ENCODE measurements around the gene RNF187. TPM values are rescaled to one million over a fixed set of nuclear protein-coding genes. Genes with fewer than 3 reads are reported as not detected.

Gene RNF187
- polyA plus RNA-seq, 1 experiment, result 106 TPM

DNA sequence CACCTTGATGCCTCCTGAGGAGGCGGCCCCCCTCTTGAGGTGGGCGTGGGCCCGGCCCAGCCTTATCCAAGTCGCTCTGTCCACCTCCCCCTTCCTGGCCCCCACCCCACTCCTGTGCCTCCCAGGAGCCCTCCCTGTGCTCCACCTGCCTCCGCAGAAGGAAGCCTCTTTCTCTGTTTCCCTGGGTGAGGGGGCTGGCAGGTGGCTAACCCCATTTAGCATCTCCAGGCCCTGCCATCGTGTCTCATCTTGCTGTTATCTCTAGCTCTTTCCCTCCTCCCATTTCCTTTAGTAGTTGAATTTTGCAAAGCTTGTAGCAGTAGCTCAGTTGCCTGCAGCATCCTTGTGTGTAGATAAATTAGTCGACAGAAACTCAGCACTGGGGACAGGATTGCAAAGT, 7.2 kb downstream of the RNF187 start:
- TF ChIP-seq, protein P1, sequence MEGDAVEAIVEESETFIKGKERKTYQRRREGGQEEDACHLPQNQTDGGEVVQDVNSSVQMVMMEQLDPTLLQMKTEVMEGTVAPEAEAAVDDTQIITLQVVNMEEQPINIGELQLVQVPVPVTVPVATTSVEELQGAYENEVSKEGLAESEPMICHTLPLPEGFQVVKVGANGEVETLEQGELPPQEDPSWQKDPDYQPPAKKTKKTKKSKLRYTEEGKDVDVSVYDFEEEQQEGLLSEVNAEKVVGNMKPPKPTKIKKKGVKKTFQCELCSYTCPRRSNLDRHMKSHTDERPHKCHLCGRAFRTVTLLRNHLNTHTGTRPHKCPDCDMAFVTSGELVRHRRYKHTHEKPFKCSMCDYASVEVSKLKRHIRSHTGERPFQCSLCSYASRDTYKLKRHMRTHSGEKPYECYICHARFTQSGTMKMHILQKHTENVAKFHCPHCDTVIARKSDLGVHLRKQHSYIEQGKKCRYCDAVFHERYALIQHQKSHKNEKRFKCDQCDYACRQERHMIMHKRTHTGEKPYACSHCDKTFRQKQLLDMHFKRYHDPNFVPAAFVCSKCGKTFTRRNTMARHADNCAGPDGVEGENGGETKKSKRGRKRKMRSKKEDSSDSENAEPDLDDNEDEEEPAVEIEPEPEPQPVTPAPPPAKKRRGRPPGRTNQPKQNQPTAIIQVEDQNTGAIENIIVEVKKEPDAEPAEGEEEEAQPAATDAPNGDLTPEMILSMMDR (IDR thresholded peaks at IDR 0.05; ENCODE audit: insufficient read depth, low read depth, low read length), result no peak
- ChIA-PET CTCF (no interaction called here), POLR2A (no interaction called here)
- no peak overlapping the region for H3K4me3 ChIP-seq (ENCODE audit: low read depth, low read length)
- no peak for DNase-seq (ENCODE audit: low read depth)
- H3K27me3 ChIP-seq (ENCODE audit: control insufficient read depth, insufficient read depth, low read length), result no peaks in the 10 kb centered on the region
- peaks cover 36% of the 10 kb centered on the region for H3K36me3 ChIP-seq (ENCODE audit: control insufficient read depth, insufficient read depth, low read length)

GRCh38 chr1:228494970-228495853, 8.0 kb downstream of the RNF187 start:
- TF ChIP-seq, protein P1 (IDR thresholded peaks at IDR 0.05; ENCODE audit: insufficient read depth, low read depth, low read length), result no peak
- Histone ChIP-seq H3K4me3 (ENCODE audit: low read depth, low read length) (no peak overlapping the region), H3K36me3 (ENCODE audit: control insufficient read depth, insufficient read depth, low read length) (peaks cover 29% of the 10 kb centered on the region), H3K27me3 (ENCODE audit: control insufficient read depth, insufficient read depth, low read length) (no peaks in the 10 kb centered on the region)
- no peak for DNase-seq (ENCODE audit: low read depth)
- ChIA-PET CTCF (no interaction called here), POLR2A (no interaction called here)

GRCh38 chr1:228496084-228496483, 8.9 kb downstream of the RNF187 start:
- no peak for DNase-seq (ENCODE audit: low read depth)
- Histone ChIP-seq H3K27me3 (ENCODE audit: control insufficient read depth, insufficient read depth, low read length) (no peaks in the 10 kb centered on the region), H3K4me3 (ENCODE audit: low read depth, low read length) (no peak overlapping the region), H3K36me3 (ENCODE audit: control insufficient read depth, insufficient read depth, low read length) (peaks cover 25% of the 10 kb centered on the region)
- TF ChIP-seq, protein P1 (IDR thresholded peaks at IDR 0.05; ENCODE audit: insufficient read depth, low read depth, low read length), result no peak
- POLR2A ChIA-PET, result no interaction called here
- CTCF ChIA-PET, result no interaction called here

GRCh38 chr1:228496494-228496893, 9.3 kb downstream of the RNF187 start:
- Histone ChIP-seq H3K36me3 (ENCODE audit: control insufficient read depth, insufficient read depth, low read length) (peaks cover 25% of the 10 kb centered on the region), H3K27me3 (ENCODE audit: control insufficient read depth, insufficient read depth, low read length) (no peaks in the 10 kb centered on the region), H3K4me3 (ENCODE audit: low read depth, low read length) (no peak overlapping the region)
- ChIA-PET POLR2A (no interaction called here), CTCF (no interaction called here)
- TF ChIP-seq, protein P1 (IDR thresholded peaks at IDR 0.05; ENCODE audit: insufficient read depth, low read depth, low read length), result no peak
- DNase-seq (ENCODE audit: low read depth), result no peak

GRCh38 chr1:228497206-228497605, 10.0 kb downstream of the RNF187 start:
- DNase-seq (ENCODE audit: low read depth), result no peak
- Histone ChIP-seq H3K27me3 (ENCODE audit: control insufficient read depth, insufficient read depth, low read length) (no peaks in the 10 kb centered on the region), H3K4me3 (ENCODE audit: low read depth, low read length) (no peak overlapping the region), H3K36me3 (ENCODE audit: control insufficient read depth, insufficient read depth, low read length) (peaks cover 25% of the 10 kb centered on the region)
- ChIA-PET POLR2A (no interaction called here), CTCF (no interaction called here)
- TF ChIP-seq, protein P1 (IDR thresholded peaks at IDR 0.05; ENCODE audit: insufficient read depth, low read depth, low read length), result no peak

Measured in BJ (cell line).